Measurements from ENCODE around the gene JUP. TPM values are rescaled to one million over a fixed set of nuclear protein-coding genes. Genes with fewer than 3 reads are reported as not detected.

The JUP gene
- total and polyA plus RNA-seq, 2 of the 13 experiments (the other 11 are each of a cell fraction or from before 2014, with no cell fraction given), result 12.1 to 20.6 TPM

DNA sequence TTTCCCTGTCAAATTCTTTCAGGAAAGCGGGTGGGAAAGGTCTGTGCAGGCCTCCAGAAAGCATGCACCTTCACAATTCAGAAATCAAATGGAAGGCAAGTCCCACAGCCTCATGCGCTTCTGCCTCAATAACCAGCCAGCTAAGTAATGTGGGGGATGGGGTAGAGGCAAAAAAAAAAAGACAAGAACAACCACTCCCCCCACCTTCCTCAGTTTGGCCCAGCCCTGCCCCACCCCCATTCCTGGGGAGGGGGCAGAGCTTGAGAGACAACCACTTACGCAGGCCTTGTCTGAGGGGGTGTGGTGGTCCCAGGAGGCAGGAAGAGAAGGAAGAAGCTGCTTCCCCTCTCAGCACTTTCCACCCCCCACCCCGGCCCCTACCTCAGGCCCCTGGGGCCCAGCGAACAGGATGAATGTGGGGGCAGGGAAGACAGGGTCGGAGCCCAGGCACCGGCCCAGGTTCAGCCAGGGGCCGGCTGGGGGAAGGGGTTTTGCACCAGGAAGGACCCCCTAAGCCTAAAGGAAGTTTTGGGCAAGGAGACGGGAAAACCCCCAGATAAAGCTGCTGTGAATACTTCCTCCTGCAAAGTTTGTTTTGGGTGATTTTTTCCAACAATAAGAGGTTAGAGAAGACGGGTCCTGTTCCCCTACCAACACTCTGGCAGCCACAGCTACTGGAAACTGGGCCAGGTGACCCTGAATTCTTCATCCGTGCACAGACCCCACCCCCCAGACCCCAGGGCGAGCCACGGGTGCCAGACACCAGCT is 1.2 kb downstream of the JUP start:
- Histone ChIP-seq H3K9me3 (ENCODE audit: low read length) (no peaks in the 10 kb centered on the region), H3K4me1 (ENCODE audit: insufficient read depth, low read length) (peaks cover 34% of the 10 kb centered on the region), H3K4me3 (replicated peaks in 1 of 3; ENCODE audit: insufficient read depth in 1 of 3, low read depth in 2 of 3, low read length in 3 of 3) (peak overlapping the region; percentile 60 to 90 (median 71)), H3K4me2 (ENCODE audit: low read depth, low read length) (peak overlapping the region; percentile 81), H2AFZ (ENCODE audit: low read length) (no peak overlapping the region), H3K27me3 (ENCODE audit: control insufficient read depth in 1 of 2, insufficient read depth in 2 of 2, low read length in 2 of 2) (no peaks in the 10 kb centered on the region; a peak in 1 of 5 replicates), H3K9ac (ENCODE audit: insufficient read depth, low read depth, low read length) (peak overlapping the region; percentile 71; the same call in 1 of the 2 replicates), H4K20me1 (ENCODE audit: insufficient read depth, low read length) (peaks cover 3% of the 10 kb centered on the region), H3K79me2 (ENCODE audit: insufficient read depth, low read length) (peaks cover 6% of the 10 kb centered on the region), H3K36me3 (replicated peaks in 1 of 2; ENCODE audit: control insufficient read depth in 1 of 2, insufficient read depth in 2 of 2, low read length in 2 of 2) (no peaks in the 10 kb centered on the region), H3K27ac (ENCODE audit: extremely low read length, insufficient read depth, low read length) (peak overlapping the region; percentile 62)
- TSS peak; percentile 51 for BruUV-seq (replicated peaks)
- FAIRE-seq (no peak), ATAC-seq (no peak), DNase-seq (ENCODE audit: low spot score) (no peak)
- ChIA-PET POLR2A (interaction anchor here (1.5 to 3.5 kb wide), 9 partner anchors 8 to 174 kb away, joined by 3 to 95 read pairs (median 25); partner anchors contain the start of genes EIF1, KLHL11 and ODAD4), CTCF (ENCODE audit: low intra/inter-chr PET ratio, low total read pairs) (interaction anchor here (1.3 kb wide), 1 partner anchor 8 kb away, joined by 5 read pairs; no protein-coding TSS in a partner anchor)
- intact Hi-C loops (cut with micrococcal nuclease; ENCODE audit: unreplicated experiment), result no loop called here
- 26% methylated on average over 13 of the region's 13 CpGs for WGBS (ENCODE audit: low lambda C conversion rate)
- in situ Hi-C loops (cut with HindIII; ENCODE audit: extremely low pct_ligation_motif_present, low pct_unique_long_range_greater_than_20kb), result no loop called here
- no peak for TF ChIP-seq SRSF1 (optimal IDR thresholded peaks at IDR 0.05; ENCODE audit: low read depth, low read length)
- TF ChIP-seq SIN3A (IDR thresholded peaks at IDR 0.05; ENCODE audit: borderline replicate concordance, low read depth, low read length), result 0 out of 2 replicates have a peak, but pooled peaks have one; percentile 8
- TF ChIP-seq, protein P1, sequence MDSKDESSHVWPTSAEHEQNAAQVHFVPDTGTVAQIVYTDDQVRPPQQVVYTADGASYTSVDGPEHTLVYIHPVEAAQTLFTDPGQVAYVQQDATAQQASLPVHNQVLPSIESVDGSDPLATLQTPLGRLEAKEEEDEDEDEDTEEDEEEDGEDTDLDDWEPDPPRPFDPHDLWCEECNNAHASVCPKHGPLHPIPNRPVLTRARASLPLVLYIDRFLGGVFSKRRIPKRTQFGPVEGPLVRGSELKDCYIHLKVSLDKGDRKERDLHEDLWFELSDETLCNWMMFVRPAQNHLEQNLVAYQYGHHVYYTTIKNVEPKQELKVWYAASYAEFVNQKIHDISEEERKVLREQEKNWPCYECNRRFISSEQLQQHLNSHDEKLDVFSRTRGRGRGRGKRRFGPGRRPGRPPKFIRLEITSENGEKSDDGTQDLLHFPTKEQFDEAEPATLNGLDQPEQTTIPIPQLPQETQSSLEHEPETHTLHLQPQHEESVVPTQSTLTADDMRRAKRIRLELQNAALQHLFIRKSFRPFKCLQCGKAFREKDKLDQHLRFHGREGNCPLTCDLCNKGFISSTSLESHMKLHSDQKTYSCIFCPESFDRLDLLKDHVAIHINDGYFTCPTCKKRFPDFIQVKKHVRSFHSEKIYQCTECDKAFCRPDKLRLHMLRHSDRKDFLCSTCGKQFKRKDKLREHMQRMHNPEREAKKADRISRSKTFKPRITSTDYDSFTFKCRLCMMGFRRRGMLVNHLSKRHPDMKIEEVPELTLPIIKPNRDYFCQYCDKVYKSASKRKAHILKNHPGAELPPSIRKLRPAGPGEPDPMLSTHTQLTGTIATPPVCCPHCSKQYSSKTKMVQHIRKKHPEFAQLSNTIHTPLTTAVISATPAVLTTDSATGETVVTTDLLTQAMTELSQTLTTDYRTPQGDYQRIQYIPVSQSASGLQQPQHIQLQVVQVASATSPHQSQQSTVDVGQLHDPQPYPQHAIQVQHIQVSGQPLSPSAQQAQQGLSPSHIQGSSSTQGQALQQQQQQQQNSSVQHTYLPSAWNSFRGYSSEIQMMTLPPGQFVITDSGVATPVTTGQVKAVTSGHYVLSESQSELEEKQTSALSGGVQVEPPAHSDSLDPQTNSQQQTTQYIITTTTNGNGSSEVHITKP (CRISPR knock-in tag; IDR thresholded peaks at IDR 0.05; ENCODE audit: low read depth), result peak; percentile 74; the same call in 1 of the 2 replicates
- TF ChIP-seq MBD4 (IDR thresholded peaks at IDR 0.05; ENCODE audit: borderline replicate concordance, low read length), result no peak
- no peak for TF ChIP-seq ZNF780A (CRISPR knock-in tag; IDR thresholded peaks at IDR 0.05)
- TF ChIP-seq KLF11 (CRISPR knock-in tag; IDR thresholded peaks at IDR 0.05), result 0 out of 2 replicates have a peak, but pooled peaks have one; percentile 20
- TF ChIP-seq RARG (CRISPR knock-in tag; IDR thresholded peaks at IDR 0.05; ENCODE audit: low read depth), result 0 out of 2 replicates have a peak, but pooled peaks have one; percentile 7
- TF ChIP-seq TEAD3 (CRISPR knock-in tag; optimal IDR thresholded peaks at IDR 0.05; ENCODE audit: borderline replicate concordance), result peak; percentile 92
- TF ChIP-seq PATZ1 (CRISPR knock-in tag; IDR thresholded peaks at IDR 0.05), result peak; percentile 39; the same call in 1 of the 2 replicates
- 0 out of 2 replicates have a peak, but pooled peaks have one; percentile 7 for TF ChIP-seq ZNF276 (CRISPR knock-in tag; IDR thresholded peaks at IDR 0.05; ENCODE audit: low read depth)
- 0 out of 2 replicates have a peak, but pooled peaks have one; percentile 63 for TF ChIP-seq ZNF383 (CRISPR knock-in tag; IDR thresholded peaks at IDR 0.05; ENCODE audit: borderline replicate concordance)
